Measurements from ENCODE around the gene RANGAP1. TPM values are rescaled to one million over a fixed set of nuclear protein-coding genes. Genes with fewer than 3 reads are reported as not detected.

Gene RANGAP1
- total and polyA plus RNA-seq, 2 of the 13 experiments (the other 11 are each of a cell fraction or from before 2014, with no cell fraction given): 51.8 to 83.9 TPM

DNA sequence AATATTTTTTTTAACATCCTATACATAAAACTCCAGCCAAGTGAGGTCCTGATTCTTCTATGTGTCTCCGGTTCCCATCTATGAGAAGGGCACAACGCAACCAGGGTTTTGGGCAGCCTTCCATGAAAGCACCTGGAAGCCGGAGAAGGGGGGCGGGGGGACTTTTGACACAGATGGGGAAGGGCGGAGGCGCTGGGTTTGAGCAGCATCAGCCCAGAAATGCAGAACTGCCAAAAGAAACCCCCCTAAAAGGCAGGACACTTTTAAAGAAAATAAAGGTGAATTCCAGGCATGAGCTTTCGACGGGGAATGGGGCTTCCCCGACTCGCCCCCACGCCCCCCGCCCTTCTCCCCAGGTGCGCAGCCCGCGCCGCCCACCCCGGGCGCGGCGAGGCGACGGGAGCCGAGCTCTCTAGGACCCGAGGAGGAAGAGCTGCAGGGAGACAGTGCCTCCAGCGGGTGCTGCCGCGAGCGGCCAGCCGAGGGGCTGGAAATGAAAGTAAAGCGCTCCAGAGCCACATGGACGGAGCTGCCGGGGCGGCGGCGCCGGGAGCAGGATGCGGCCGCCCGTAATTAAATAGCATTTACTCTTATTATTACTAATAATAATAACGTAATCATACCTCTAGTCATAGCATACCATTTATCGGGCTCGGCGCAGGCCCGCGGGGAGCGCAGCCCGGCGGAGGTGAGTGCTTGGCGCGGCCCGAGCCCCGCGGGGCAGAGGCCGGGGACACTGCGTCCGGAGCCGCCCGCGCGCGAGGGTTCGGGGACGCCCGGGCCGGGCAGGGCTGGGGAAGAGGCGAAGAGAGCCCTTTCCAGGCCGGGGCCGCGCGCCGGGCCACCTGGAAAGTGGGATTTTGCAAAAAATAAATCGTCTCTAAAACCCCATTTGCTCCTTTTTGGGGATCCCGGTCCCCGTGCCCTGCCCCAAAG is 15.4 kb upstream of the RANGAP1 start, which contains the start of gene ZC3H7B (continued):
- TF ChIP-seq GABPB1 (CRISPR knock-in tag; IDR thresholded peaks at IDR 0.05) (peak; percentile 73), NRL (CRISPR knock-in tag; IDR thresholded peaks at IDR 0.05; ENCODE audit: borderline replicate concordance) (0 out of 2 replicates have a peak, but pooled peaks have one; percentile 20), ZNF530 (CRISPR knock-in tag; IDR thresholded peaks at IDR 0.05; ENCODE audit: low read depth) (no peak), ZNF30 (CRISPR knock-in tag; IDR thresholded peaks at IDR 0.05) (no peak), TP53 (CRISPR knock-in tag; conservative IDR thresholded peaks at IDR 0.05) (0 out of 2 replicates have a peak, but pooled peaks have one; percentile 42), SP5 (CRISPR knock-in tag; IDR thresholded peaks at IDR 0.05; ENCODE audit: borderline replicate concordance, low read depth) (peak; percentile 48; the same call in 1 of the 2 replicates), ZNF33A (CRISPR knock-in tag; IDR thresholded peaks at IDR 0.05; ENCODE audit: borderline replicate concordance) (no peak), ZNF224 (CRISPR knock-in tag; IDR thresholded peaks at IDR 0.05) (no peak), MXI1 (IDR thresholded peaks at IDR 0.05; ENCODE audit: borderline replicate concordance, low read depth, low read length) (peak; percentile 88), TSC22D2 (CRISPR knock-in tag; IDR thresholded peaks at IDR 0.05; ENCODE audit: borderline replicate concordance) (0 out of 2 replicates have a peak, but pooled peaks have one; percentile 67), SRY (CRISPR knock-in tag; IDR thresholded peaks at IDR 0.05) (0 out of 2 replicates have a peak, but pooled peaks have one; percentile 28), SNAPC2 (CRISPR knock-in tag; IDR thresholded peaks at IDR 0.05) (no peak), SRSF9 (IDR thresholded peaks at IDR 0.05; ENCODE audit: borderline replicate concordance, insufficient read depth, low read depth, low read length, poor library complexity, severe bottlenecking) (no peak)
- TF ChIP-seq, protein P1, sequence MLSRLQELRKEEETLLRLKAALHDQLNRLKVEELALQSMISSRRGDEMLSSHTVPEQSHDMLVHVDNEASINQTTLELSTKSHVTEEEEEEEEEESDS (CRISPR knock-in tag; IDR thresholded peaks at IDR 0.05; ENCODE audit: borderline replicate concordance): no peak
- TF ChIP-seq, protein P2, sequence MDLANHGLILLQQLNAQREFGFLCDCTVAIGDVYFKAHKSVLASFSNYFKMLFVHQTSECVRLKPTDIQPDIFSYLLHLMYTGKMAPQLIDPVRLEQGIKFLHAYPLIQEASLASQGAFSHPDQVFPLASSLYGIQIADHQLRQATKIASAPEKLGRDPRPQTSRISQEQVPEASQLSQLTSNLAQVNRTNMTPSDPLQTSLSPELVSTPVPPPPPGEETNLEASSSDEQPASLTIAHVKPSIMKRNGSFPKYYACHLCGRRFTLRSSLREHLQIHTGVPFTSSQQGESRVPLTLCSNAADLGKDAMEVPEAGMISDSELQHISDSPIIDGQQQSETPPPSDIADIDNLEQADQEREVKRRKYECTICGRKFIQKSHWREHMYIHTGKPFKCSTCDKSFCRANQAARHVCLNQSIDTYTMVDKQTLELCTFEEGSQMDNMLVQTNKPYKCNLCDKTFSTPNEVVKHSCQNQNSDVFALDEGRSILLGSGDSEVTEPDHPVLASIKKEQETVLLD (CRISPR knock-in tag; IDR thresholded peaks at IDR 0.05; ENCODE audit: low read depth): 0 out of 2 replicates have a peak, but pooled peaks have one; percentile 35
- TF ChIP-seq, protein P3, sequence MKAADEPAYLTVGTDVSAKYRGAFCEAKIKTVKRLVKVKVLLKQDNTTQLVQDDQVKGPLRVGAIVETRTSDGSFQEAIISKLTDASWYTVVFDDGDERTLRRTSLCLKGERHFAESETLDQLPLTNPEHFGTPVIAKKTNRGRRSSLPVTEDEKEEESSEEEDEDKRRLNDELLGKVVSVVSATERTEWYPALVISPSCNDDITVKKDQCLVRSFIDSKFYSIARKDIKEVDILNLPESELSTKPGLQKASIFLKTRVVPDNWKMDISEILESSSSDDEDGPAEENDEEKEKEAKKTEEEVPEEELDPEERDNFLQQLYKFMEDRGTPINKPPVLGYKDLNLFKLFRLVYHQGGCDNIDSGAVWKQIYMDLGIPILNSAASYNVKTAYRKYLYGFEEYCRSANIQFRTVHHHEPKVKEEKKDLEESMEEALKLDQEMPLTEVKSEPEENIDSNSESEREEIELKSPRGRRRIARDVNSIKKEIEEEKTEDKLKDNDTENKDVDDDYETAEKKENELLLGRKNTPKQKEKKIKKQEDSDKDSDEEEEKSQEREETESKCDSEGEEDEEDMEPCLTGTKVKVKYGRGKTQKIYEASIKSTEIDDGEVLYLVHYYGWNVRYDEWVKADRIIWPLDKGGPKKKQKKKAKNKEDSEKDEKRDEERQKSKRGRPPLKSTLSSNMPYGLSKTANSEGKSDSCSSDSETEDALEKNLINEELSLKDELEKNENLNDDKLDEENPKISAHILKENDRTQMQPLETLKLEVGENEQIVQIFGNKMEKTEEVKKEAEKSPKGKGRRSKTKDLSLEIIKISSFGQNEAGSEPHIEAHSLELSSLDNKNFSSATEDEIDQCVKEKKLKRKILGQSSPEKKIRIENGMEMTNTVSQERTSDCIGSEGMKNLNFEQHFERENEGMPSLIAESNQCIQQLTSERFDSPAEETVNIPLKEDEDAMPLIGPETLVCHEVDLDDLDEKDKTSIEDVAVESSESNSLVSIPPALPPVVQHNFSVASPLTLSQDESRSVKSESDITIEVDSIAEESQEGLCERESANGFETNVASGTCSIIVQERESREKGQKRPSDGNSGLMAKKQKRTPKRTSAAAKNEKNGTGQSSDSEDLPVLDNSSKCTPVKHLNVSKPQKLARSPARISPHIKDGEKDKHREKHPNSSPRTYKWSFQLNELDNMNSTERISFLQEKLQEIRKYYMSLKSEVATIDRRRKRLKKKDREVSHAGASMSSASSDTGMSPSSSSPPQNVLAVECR (CRISPR knock-in tag; IDR thresholded peaks at IDR 0.05; ENCODE audit: borderline replicate concordance): peak; percentile 72; the same call in 1 of the 2 replicates
- TF ChIP-seq, protein P4, sequence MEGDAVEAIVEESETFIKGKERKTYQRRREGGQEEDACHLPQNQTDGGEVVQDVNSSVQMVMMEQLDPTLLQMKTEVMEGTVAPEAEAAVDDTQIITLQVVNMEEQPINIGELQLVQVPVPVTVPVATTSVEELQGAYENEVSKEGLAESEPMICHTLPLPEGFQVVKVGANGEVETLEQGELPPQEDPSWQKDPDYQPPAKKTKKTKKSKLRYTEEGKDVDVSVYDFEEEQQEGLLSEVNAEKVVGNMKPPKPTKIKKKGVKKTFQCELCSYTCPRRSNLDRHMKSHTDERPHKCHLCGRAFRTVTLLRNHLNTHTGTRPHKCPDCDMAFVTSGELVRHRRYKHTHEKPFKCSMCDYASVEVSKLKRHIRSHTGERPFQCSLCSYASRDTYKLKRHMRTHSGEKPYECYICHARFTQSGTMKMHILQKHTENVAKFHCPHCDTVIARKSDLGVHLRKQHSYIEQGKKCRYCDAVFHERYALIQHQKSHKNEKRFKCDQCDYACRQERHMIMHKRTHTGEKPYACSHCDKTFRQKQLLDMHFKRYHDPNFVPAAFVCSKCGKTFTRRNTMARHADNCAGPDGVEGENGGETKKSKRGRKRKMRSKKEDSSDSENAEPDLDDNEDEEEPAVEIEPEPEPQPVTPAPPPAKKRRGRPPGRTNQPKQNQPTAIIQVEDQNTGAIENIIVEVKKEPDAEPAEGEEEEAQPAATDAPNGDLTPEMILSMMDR (CRISPR knock-in tag; IDR thresholded peaks at IDR 0.05): peak; percentile 74
- TF ChIP-seq, protein P5, sequence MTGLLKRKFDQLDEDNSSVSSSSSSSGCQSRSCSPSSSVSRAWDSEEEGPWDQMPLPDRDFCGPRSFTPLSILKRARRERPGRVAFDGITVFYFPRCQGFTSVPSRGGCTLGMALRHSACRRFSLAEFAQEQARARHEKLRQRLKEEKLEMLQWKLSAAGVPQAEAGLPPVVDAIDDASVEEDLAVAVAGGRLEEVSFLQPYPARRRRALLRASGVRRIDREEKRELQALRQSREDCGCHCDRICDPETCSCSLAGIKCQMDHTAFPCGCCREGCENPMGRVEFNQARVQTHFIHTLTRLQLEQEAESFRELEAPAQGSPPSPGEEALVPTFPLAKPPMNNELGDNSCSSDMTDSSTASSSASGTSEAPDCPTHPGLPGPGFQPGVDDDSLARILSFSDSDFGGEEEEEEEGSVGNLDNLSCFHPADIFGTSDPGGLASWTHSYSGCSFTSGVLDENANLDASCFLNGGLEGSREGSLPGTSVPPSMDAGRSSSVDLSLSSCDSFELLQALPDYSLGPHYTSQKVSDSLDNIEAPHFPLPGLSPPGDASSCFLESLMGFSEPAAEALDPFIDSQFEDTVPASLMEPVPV (CRISPR knock-in tag; IDR thresholded peaks at IDR 0.05): no peak
